GM21515 (cell line): ENCODE measurements around the gene AAR2.

Source experiments
- ATAC-seq: cut with Tn5 transposase; IDR thresholded peaks from one replicate; pipeline ENCODE4 v1.9.1; 2021; ENCODE audit not compliant: unreplicated experiment

The AAR2 gene, protein sequence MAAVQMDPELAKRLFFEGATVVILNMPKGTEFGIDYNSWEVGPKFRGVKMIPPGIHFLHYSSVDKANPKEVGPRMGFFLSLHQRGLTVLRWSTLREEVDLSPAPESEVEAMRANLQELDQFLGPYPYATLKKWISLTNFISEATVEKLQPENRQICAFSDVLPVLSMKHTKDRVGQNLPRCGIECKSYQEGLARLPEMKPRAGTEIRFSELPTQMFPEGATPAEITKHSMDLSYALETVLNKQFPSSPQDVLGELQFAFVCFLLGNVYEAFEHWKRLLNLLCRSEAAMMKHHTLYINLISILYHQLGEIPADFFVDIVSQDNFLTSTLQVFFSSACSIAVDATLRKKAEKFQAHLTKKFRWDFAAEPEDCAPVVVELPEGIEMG

GRCh38 chr20:36235892-36236785, at the start of gene AAR2:
AAR2 (plus strand) TSS chr20:36236478; CDS start chr20:36239869, 3,391 bp downstream.
- no peak for ATAC-seq

GRCh38 chr20:36193977-36194712, 42.1 kb upstream of the AAR2 start:
- ATAC-seq = no peak

- ATAC-seq = no peak
Measured at GRCh38 chr20:36196676-36197075, 39.6 kb upstream of the AAR2 start.

DNA sequence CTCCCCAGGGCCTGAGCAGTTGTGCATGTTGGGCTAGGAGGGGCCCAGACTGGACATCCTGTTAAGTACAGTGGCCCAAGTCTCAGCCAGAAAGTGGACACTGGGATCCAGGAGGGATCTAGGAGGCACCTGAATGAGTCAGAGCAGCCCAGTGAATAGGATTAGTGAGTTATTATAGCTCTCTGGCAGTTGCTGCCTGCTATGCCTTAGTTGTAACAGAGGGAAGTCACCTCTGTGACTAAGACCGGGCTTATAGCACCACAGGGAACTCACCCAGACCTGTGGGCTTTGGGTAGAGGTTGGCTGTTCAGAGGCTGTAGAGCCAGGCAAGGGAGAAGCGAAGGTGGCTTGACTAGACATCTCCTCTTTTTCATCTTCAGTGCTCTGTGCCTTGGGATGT, 39.0 kb upstream of the AAR2 start:
- ATAC-seq = no peak

GRCh38 chr20:36199345-36200257, 36.7 kb upstream of the AAR2 start:
- no peak for ATAC-seq

GRCh38 chr20:36200451-36200850, 35.8 kb upstream of the AAR2 start:
- ATAC-seq = no peak

GRCh38 chr20:36201198-36201597, 35.1 kb upstream of the AAR2 start:
- ATAC-seq = no peak

- no peak for ATAC-seq
Measured at GRCh38 chr20:36202891-36203338, 33.4 kb upstream of the AAR2 start.

DNA sequence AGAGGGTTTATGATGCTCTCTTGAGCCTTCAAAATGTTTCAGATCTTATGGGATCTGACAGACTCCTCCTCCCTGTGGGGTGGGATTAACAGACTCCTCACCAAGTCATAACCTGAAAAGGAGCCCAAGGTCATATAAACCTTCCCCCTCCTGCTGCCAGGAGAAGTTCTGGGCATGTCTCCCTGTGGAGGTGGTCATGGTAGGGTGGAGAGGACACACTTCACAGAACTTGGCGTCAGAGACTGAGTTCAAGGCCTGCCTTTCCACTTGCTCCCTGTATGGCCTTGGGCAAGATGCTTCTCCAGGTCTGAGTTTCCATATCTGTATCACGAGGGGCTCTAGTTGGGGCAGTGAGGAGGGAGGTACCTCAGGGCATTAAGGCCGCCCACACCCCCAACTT, 32.4 kb upstream of the AAR2 start:
- ATAC-seq = no peak

GRCh38 chr20:36205026-36205425, 31.3 kb upstream of the AAR2 start:
- ATAC-seq = no peak

DNA sequence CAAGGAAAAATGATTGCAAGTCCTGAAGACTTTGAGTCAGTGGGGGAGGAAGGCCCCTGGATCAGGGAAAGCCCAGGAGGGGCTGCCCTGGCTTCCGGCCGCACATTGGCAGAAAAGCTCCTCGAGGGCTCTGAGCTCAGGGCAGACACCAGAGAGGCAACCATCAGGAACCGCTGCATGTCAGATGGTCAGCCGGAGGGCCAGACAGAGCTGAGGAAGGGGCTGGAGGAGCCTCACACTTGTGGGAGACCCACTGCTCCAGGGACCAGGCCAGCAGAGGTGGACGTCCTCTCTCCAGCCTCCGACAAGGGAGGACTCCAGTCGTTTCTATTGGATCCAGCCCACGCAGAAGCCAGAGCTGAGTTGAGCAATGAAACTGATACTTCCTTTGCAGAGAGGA, 30.2 kb upstream of the AAR2 start:
- ATAC-seq = no peak

- ATAC-seq = no peak
Measured at GRCh38 chr20:36206641-36207040, 29.6 kb upstream of the AAR2 start.

- ATAC-seq = no peak
Measured at GRCh38 chr20:36207602-36208001, 28.7 kb upstream of the AAR2 start.

GRCh38 chr20:36208257-36208656, 28.0 kb upstream of the AAR2 start:
- no peak for ATAC-seq

DNA sequence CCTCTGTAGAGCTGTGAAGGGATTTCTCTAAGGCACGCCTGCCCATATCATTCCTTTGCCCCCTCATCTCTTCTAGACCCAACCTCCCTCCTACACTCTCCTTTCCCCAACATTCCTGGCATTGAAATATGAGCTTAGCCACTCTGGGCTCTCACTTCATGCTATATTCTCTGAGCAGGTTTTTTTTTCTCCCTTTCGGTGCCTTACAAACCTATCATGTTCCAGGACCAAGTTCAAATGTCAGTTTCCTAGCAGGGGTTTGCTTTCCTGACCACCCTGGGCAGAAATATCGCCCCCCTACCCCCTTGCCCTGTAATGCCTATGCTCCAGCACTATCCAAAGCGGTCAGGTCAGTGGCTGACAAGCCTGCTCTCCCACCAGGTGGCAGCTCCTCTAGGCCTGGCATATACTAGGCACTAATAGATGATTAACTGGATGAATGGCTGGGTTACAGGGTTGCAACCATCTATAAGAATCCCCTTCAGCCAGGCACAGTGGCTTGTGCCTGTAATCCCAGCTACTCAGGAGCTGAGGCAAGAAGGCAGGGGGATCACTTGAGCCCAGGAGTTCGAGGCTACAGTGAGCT, 25.7 kb upstream of the AAR2 start:
- no peak for ATAC-seq

DNA sequence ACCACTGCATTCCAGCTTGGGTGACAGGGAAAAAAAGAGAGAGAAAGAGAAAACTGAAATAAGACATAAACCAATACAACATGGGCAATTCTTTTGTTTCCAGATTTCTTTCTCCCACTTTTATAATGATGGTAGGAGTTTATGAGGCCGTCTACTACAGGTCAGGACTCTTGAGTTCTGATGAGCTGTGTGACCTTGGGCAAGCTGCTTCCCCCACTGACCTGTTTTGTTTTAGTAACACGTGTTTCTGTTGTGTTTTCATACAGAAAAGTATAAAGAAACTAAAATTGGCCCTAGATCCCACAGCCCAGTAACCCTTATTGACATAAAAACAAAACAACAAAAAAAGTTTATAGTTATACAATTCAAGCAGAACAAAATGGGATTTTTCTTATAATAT, 22.9 kb upstream of the AAR2 start:
- ATAC-seq = no peak

- ATAC-seq = no peak
Measured at GRCh38 chr20:36214684-36215256, 21.5 kb upstream of the AAR2 start.

- ATAC-seq = no peak
Measured at GRCh38 chr20:36215778-36216177, 20.5 kb upstream of the AAR2 start.

DNA sequence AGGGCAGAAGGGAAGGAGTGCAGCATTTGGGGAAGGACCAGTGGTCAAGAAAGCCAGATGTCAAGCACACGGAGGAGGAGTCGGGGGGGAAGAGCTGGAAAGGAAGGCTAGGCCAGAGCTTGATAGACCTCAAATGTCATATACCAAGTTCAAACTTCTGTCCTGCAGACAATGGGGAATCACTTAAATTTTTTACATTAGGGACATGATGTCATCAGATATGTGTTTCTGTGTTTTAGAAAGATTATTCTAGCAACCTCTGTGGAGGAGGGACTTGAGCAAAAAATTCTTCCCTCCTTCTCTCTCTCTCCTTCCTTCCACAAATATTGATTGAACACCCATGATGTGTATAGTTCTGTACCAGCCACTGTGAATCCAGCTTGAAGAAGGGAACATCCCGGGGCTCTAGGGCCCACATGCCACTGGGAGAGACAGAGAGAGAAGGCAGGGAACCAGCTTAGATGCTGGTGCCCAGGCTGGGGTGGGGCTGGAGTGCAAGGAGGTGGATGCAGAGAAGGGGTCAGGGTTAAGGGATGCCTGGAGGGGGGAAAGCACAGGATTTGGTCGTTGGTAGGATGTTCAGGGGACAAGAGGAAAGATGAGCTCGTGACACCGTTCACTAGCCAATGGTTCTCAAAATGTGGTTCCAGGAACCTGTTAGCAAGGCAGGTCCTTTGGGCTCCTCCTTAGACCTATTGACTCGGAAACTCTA, 19.8 kb upstream of the AAR2 start:
- ATAC-seq = no peak
